Lower leg skin (tissue), 3 donors: ENCODE results near the gene MEF2D.

Source experiments
- CTCF ChIP-seq, 3 donors: fragments of 450-650 bp; IDR thresholded peaks; one replicate each; pipeline ENCODE4 v1.5.1; 2016; ENCODE audit warnings: antibody characterized with exemption in 3 of 3, mild to moderate bottlenecking in 3 of 3, moderate library complexity in 2 of 3
- POLR2A ChIP-seq, 2 donors: fragments of 450-650 bp; IDR thresholded peaks; one replicate each; pipeline ENCODE4 v1.6.1; 2016 to 2017; ENCODE audit warnings: antibody characterized with exemption in 2 of 2, mild to moderate bottlenecking in 1 of 2, moderate library complexity in 1 of 2

GRCh38 chr1:156477526-156478249 is 22.9 kb downstream of the MEF2D start:
- no peak for TF ChIP-seq CTCF (IDR thresholded peaks at IDR 0.05)
- TF ChIP-seq POLR2A (IDR thresholded peaks at IDR 0.05), result no peak
